IMR-90 (cell line): Measurements from ENCODE around the gene CSTF2T. TPM values are rescaled to one million over a fixed set of nuclear protein-coding genes. Genes with fewer than 3 reads are reported as not detected.
A peak's percentile ranks its signal among the peaks of the same experiment; 100 is the strongest.

Experiments used
- ATAC-seq: fragments of 200-7000 bp; cut with Tn5 transposase; 2 replicates; pipeline ENCODE4 v1.9.1; 2020; ENCODE audit warnings: low read depth, mild to moderate bottlenecking, moderate library complexity
- BruUV-seq: library from RNA; stranded (reverse); fragments of 400-500 nt; replicated peaks from 2 replicates; lab custom pipeline; 2021; lab: Mats Ljungman, UMichigan
- CTCF ChIA-PET: fragments of 300-600 bp; formaldehyde crosslinking; extraction: SDS; loops from one replicate; lab custom pipeline; 2021; ENCODE audit warnings: antibody characterized with exemption; lab: Yijun Ruan, JAX
- POLR2A ChIA-PET: fragments of 300-600 bp; sonication (Branson Sonifier 250); formaldehyde crosslinking; loops from one replicate; lab custom pipeline; 2022; ENCODE audit warnings: antibody characterized with exemption; ENCODE audit not compliant: unreplicated experiment; lab: Charles Lee
- DNase-seq: peaks from one replicate; pipeline ENCODE4 v3.0.0; 2013
- H2AFZ ChIP-seq: replicated peaks from 2 replicates; pipeline ENCODE3; 2013; ENCODE audit warnings: low read length, mild to moderate bottlenecking; ENCODE audit not compliant: poor library complexity
- H2AK5ac ChIP-seq: 2 replicates; pipeline ENCODE4 v1.6.1; 2013; ENCODE audit warnings: low read depth, low read length, inconsistent platforms
- H2AK9ac ChIP-seq: replicated peaks from 2 replicates; pipeline ENCODE3; 2013; ENCODE audit warnings: mild to moderate bottlenecking, low read depth, low read length, moderate library complexity; ENCODE audit not compliant: poor library complexity
- H2BK120ac ChIP-seq: 2 replicates; pipeline ENCODE4 v1.6.1; 2013; ENCODE audit warnings: low read depth, low read length, inconsistent platforms
- H2BK15ac ChIP-seq: 3 replicates; pipeline ENCODE4 v1.6.1; 2013; ENCODE audit warnings: low read depth, low read length, inconsistent platforms
- H2BK20ac ChIP-seq: 2 replicates; pipeline ENCODE4 v1.6.1; 2013; ENCODE audit warnings: low read depth, mild to moderate bottlenecking, inconsistent platforms, low read length, moderate library complexity
- H2BK5ac ChIP-seq: 2 replicates; pipeline ENCODE4 v1.6.1; 2013; ENCODE audit warnings: mild to moderate bottlenecking, low read depth, low read length, inconsistent platforms; ENCODE audit not compliant: poor library complexity, severe bottlenecking
- H3K14ac ChIP-seq: replicated peaks from 2 replicates; pipeline ENCODE4 v1.6.1; 2013; ENCODE audit warnings: low read depth, low read length, inconsistent platforms
- H3K18ac ChIP-seq: 2 replicates; pipeline ENCODE4 v1.6.1; 2013; ENCODE audit warnings: low read depth, low read length, control low read depth
- H3K23ac ChIP-seq: 2 replicates; pipeline ENCODE4 v1.6.1; 2013; ENCODE audit warnings: low read depth, low read length, inconsistent platforms
- H3K27ac ChIP-seq: 2 replicates; pipeline ENCODE4 v1.5.1; 2013; ENCODE audit warnings: mild to moderate bottlenecking, control low read depth, low read length; ENCODE audit not compliant: insufficient read depth
- H3K27me3 ChIP-seq: 2 replicates; pipeline ENCODE4 v1.6.1; 2013; ENCODE audit warnings: low read length; ENCODE audit not compliant: control insufficient read depth, insufficient read depth
- H3K36me3 ChIP-seq: 2 replicates; pipeline ENCODE4 v1.6.1; 2013; ENCODE audit warnings: low read length, mixed read lengths; ENCODE audit not compliant: control insufficient read depth, insufficient read depth
- H3K4ac ChIP-seq: 2 replicates; pipeline ENCODE4 v1.6.1; 2013; ENCODE audit warnings: low read depth, low read length, inconsistent platforms
- H3K4me1 ChIP-seq: 2 replicates; pipeline ENCODE4 v1.6.1; 2013; ENCODE audit warnings: low read length, mixed read lengths; ENCODE audit not compliant: control insufficient read depth, insufficient read depth
- H3K4me2 ChIP-seq: 2 replicates; pipeline ENCODE4 v1.6.1; 2013; ENCODE audit warnings: low read depth, mild to moderate bottlenecking, control low read depth, low read length, moderate library complexity
- H3K4me3 ChIP-seq: 2 replicates; pipeline ENCODE4 v1.5.1; 2013; ENCODE audit warnings: low read depth, mild to moderate bottlenecking, control low read depth, low read length, moderate library complexity; ENCODE audit not compliant: insufficient read depth
- H3K56ac ChIP-seq: 2 replicates; pipeline ENCODE4 v1.6.1; 2013; ENCODE audit warnings: low read length, inconsistent platforms; ENCODE audit not compliant: insufficient read depth; ENCODE audit errors: extremely low read depth
- H3K79me1 ChIP-seq, 2 experiments: 2 replicates each; pipeline ENCODE4 v1.6.1; 2013; ENCODE audit warnings: low read length in 2 of 2, inconsistent platforms in 1 of 2, low read depth in 1 of 2
- H3K9ac ChIP-seq: 2 replicates; pipeline ENCODE4 v1.6.1; 2013; ENCODE audit warnings: low read depth, low read length, control low read depth
- H3K9me1 ChIP-seq: 2 replicates; pipeline ENCODE4 v1.6.1; 2013; ENCODE audit warnings: low read length, inconsistent platforms; ENCODE audit not compliant: insufficient read depth
- H3K9me3 ChIP-seq: 2 replicates; pipeline ENCODE4 v1.6.1; 2013; ENCODE audit warnings: low read length; ENCODE audit not compliant: control insufficient read depth, insufficient read depth
- H4K20me1 ChIP-seq: 2 replicates; pipeline ENCODE4 v1.6.1; 2013; ENCODE audit warnings: low read length, inconsistent platforms; ENCODE audit not compliant: insufficient read depth
- H4K5ac ChIP-seq: 2 replicates; pipeline ENCODE4 v1.6.1; 2013; ENCODE audit warnings: mild to moderate bottlenecking, low read depth, low read length, control low read depth
- H4K8ac ChIP-seq, 2 experiments: 2 replicates each; pipeline ENCODE4 v1.6.1; 2013; ENCODE audit warnings: low read depth in 2 of 2, low read length in 2 of 2, control low read depth in 1 of 2, inconsistent platforms in 1 of 2
- H4K91ac ChIP-seq: 2 replicates; pipeline ENCODE4 v1.6.1; 2013; ENCODE audit warnings: low read depth, low read length, inconsistent platforms; ENCODE audit not compliant: insufficient read depth
- BHLHE40 ChIP-seq: fragments of 150-350 bp; IDR thresholded peaks from 2 replicates; pipeline ENCODE4 v1.6.1; 2016; ENCODE audit warnings: mild to moderate bottlenecking, low read depth, low read length
- MXI1 ChIP-seq: IDR thresholded peaks from 2 replicates; pipeline ENCODE4 v1.6.1; 2012; ENCODE audit warnings: low read depth, mild to moderate bottlenecking, low read length, moderate library complexity, borderline replicate concordance
- WGBS, 2 experiments: methylation state at CpG; one replicate each; pipeline versions ENCODE4 v1.1.5 to v1.1.7; 2013; ENCODE audit warnings: missing lambda C conversion rate in 2 of 2; ENCODE audit not compliant: insufficient read length in 1 of 2; ENCODE audit errors: extremely low coverage in 2 of 2; 5-methylcytosine and 5-hydroxymethylcytosine counted together
- dilution Hi-C: fragments of 300-500 bp; cut with HindIII; formaldehyde crosslinking; loops from one replicate; pipeline ENCODE4 v1.14.3; 2018; ENCODE audit warnings: low sequenced_read_pairs; ENCODE audit not compliant: unreplicated experiment
- in situ Hi-C: fragments of 300-500 bp; cut with MboI; formaldehyde crosslinking; loops from 3 replicates; pipeline ENCODE4 v1.14.3; 2019; ENCODE audit warnings: low sequenced_read_pairs, inconsistent platforms, mixed read lengths
- intact Hi-C: fragments of 100-400 bp; cut with micrococcal nuclease; formaldehyde crosslinking; loops from 2 replicates; pipeline ENCODE4 v1.10.0; 2022
- polyA plus RNA-seq, 3 experiments: library from polyadenylated mRNA; depleted of rRNA; stranded (reverse); fragments of >200 nt; gene quantifications; 2 replicates each; pipeline ENCODE4 v1.2.3, GENCODE V29; 2012; ENCODE audit warnings: low replicate concordance in 1 of 3
- total RNA-seq: library from RNA; depleted of rRNA; stranded (reverse); fragments of >200 nt; gene quantifications from 2 replicates; pipeline ENCODE4 v1.2.3, GENCODE V29; 2012

CSTF2T gene
- total and polyA plus RNA-seq, 2 of the 4 experiments (the other 2 are of a cell fraction) = 7.2 to 18.6 TPM

DNA sequence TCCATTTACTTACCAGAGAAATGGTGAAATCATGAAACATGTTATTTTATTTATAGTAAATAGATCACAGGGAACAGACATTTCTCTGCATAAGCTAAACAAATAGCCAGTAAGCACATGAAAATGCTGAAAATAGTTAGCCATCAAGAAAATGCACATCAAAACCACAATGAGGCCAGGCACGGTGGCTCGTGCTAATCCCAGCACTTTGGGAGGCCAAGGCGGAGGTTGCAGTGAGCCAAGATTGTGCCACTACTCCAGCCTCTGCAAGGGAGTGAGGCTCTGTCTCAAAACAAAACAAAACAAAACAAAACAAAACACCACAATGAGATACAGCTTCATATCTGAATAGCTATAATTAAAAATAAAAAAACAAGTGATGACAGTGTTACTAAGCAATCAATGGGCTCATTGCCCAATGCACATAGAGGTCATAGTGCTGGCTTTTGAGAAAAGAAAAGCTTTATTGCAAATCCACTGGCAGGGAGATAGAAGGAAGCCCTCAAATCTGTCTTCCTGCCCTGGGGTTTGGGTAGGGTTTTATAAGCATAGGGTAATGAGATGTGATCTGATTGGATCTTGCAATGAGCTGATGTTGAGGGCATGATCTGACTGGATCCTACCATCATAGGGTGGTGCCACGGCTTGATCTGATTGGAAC is 16.2 kb downstream of the CSTF2T start:
- POLR2A ChIA-PET = no interaction called here
- WGBS, 2 experiments = no CpG with 5 or more reads among the region's 4 CpGs
- no peak overlapping the region for H2BK20ac ChIP-seq
- CTCF ChIA-PET = no interaction called here
- H3K18ac ChIP-seq = no peak overlapping the region; the same call in 1 of the 2 replicates
- no peak overlapping the region for H3K4me2 ChIP-seq
- H3K36me3 ChIP-seq = no peaks in the 10 kb centered on the region
- ATAC-seq (peak; percentile 63), DNase-seq (peak; percentile 35)
- no peaks in the 10 kb centered on the region for H4K20me1 ChIP-seq
- H2BK15ac ChIP-seq = no peak overlapping the region
- in situ Hi-C loops = no loop called here
- peaks cover 0 to 7% of the 10 kb centered on the region in 2 experiments; a peak in 2 of 4 replicates for H3K79me1 ChIP-seq
- no peaks in the 10 kb centered on the region for H3K9me3 ChIP-seq
- H3K23ac ChIP-seq = no peak overlapping the region; the same call in 1 of the 2 replicates
- no peak overlapping the region for H4K8ac ChIP-seq
- intact Hi-C loops = no loop called here
- peak overlapping the region; percentile 2; the same call in 1 of the 2 replicates for H2AK5ac ChIP-seq
- no peak overlapping the region for H2AK9ac ChIP-seq
- H3K56ac ChIP-seq = no peak overlapping the region
- no peak for TF ChIP-seq MXI1
- TF ChIP-seq BHLHE40 = peak; percentile 31; the same call in 1 of the 2 replicates
- no peak overlapping the region for H2BK5ac ChIP-seq
- dilution Hi-C loops = no loop called here
- H2AFZ ChIP-seq = peak overlapping the region; percentile 63
- no peak overlapping the region for H3K9ac ChIP-seq
- no TSS peak for BruUV-seq
- peaks cover 8% of the 10 kb centered on the region; the same call in 1 of the 2 replicates for H3K9me1 ChIP-seq
- H4K91ac ChIP-seq = no peak overlapping the region
- no peak overlapping the region; the same call in 1 of the 2 replicates for H3K14ac ChIP-seq
- no peaks in the 10 kb centered on the region for H3K27me3 ChIP-seq
- H3K4me3 ChIP-seq = no peak overlapping the region
- no peak overlapping the region for H2BK120ac ChIP-seq
- no peak overlapping the region for H3K4ac ChIP-seq
- H3K27ac ChIP-seq = no peak overlapping the region
- peaks cover 5% of the 10 kb centered on the region; the same call in 1 of the 2 replicates for H3K4me1 ChIP-seq
- no peak overlapping the region for H4K5ac ChIP-seq
